Thyroid gland (tissue), 4 donors: Measurements from ENCODE around the gene COX6B2.

Experiments used
- CTCF ChIP-seq, 6 experiments: fragments of 200-600 bp in 3 of 6; fragments of 450-650 bp in 3 of 6; sonication (generic) in 3 of 6; IDR thresholded peaks; one replicate each; pipeline ENCODE4 v1.5.1; 2016 to 2019; ENCODE audit warnings: antibody characterized with exemption in 6 of 6, mild to moderate bottlenecking in 2 of 6, inconsistent platforms in 1 of 6, moderate library complexity in 1 of 6
- POLR2A ChIP-seq, 2 donors: fragments of 450-650 bp; IDR thresholded peaks; one replicate each; pipeline ENCODE4 v1.6.1; 2017; ENCODE audit warnings: antibody characterized with exemption in 2 of 2, mild to moderate bottlenecking in 2 of 2, moderate library complexity in 1 of 2

- TF ChIP-seq CTCF (IDR thresholded peaks at IDR 0.05) (no peak), POLR2A (IDR thresholded peaks at IDR 0.05) (no peak)
Measured at GRCh38 chr19:55308281-55308680, 46.2 kb downstream of the COX6B2 start.
